Measurements from ENCODE around the gene OTOA.
A peak's percentile ranks its signal among the peaks of the same experiment; 100 is the strongest.
"Not testable (repeated sequence)": the region's sequence is repeated elsewhere in the genome, so short reads cannot be mapped to it uniquely, and the experiment has no call there.

OTOA gene

DNA sequence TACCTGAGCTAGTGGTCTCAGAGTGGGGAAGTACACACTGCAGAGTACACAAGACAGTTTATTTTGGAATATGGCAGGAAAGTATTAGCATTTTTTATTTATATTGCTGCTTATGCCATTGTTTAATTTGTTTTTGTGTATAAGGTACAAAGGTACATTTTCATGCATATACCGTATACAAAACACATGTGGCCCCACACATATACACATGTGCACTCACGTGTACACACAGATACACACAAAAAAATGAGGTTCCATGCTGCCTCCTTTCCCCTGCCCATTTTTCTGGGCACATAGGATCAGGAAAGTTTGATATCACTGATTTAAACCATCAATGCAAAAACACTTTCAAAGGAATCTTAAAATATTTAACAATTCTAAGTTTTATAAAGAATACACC, 24.3 kb upstream of the OTOA start:
- DNase-seq (ENCODE audit: extremely low read depth in 1 of 2, low read depth in 1 of 2) = no peak

DNA sequence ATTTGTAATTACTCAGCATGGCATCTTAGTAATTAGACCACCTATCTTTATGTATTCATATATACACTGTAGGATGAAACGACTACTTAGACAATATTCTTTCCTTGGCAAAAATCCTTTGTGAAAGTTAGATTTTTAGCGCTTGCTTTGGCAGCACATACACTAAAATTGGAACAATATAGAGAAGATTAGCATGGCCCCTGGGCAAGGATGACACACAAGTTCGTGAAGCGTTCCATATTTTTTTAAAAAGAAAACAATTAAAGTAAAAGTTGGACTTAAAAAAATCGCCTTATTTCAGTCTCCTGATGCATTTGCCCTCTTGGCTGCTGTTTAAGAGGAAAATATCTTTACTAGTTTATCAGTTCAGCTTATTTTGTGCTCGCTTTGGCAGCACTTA, 21.9 kb upstream of the OTOA start:
- DNase-seq (ENCODE audit: extremely low read depth in 1 of 2, low read depth in 1 of 2) = no peak

DNA sequence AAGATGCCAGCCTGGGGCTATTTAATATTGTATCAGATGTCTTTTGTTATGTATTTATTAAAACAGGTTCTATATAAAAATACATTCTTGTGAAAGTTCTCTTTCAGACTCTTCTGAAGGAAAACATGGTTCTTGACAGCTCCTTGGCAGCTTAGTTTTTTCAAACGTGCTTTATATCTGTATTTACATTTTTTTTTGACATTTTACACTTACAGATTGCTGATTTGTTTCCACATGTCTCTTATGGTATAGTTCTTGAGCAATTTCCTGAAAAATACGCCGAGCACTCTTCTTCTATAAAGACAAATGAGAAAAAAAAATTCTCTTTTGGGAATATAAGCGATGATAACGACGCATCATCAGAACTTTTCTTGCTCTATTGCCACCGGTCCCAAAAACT, 20.9 kb upstream of the OTOA start:
- no peak for DNase-seq (ENCODE audit: extremely low read depth in 1 of 2, low read depth in 1 of 2)

DNA sequence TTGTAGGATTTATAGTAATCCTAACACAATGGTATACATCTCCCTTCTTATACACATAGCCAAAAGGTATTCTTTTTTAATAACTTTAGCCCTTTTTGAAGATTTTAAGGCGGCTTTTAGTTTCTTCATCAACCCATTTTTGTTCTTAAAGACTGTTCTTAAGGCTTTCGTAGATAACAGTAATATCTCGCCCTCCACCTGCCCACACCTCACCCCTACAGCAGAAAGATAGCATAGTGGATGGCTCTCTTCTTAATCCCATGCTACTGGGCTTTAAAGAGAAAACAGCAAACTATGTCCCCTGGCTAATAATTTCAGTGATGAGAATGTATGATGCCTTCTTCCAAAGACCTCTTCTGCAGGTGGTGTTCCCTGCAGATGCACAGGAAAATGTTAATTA, 20.0 kb upstream of the OTOA start:
- DNase-seq (ENCODE audit: extremely low read depth in 1 of 2, low read depth in 1 of 2) = no peak

DNA sequence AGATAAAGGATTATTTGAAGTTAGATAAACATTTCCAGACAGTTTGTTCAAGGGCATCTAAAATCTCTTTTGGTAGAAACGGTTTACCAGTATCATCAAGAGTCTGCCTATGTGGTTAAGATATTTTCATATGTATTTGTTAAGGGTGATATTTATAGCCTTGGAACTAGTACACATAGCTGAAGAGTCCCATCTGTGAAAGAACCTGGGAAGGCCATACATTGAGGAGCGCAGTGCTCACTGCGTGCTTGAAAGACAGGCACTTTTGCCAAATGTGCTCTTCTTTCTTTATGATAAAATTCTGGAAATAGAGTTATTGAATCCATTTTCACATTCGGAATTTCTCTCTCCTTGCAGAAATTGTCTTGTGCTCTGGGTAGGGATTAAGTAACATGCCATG, 19.1 kb upstream of the OTOA start:
- no peak for DNase-seq (ENCODE audit: extremely low read depth in 1 of 2, low read depth in 1 of 2)

DNA sequence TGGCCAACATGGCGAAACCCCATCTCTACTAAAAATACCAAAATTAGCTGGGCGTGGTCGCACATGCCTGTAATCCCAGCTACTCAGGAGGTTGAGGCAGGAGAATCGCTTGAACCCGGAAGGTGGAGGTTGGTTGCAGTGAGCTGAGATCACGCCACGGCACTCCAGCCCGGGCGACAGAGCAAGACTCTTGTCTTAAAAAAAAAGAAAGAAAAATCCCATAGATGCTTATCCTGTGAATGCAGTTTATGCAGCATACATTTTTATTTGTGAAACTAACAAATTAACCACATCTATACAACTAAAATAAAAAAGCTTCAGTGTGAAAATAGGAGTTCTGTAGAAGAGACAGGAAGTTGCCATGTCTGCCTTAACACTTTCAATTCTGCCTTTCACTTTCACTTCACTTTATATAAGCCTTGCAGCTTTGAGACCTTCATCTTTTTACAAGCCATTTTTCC, 18.5 kb upstream of the OTOA start:
- DNase-seq (ENCODE audit: extremely low read depth in 1 of 2, low read depth in 1 of 2) = no peak

DNA sequence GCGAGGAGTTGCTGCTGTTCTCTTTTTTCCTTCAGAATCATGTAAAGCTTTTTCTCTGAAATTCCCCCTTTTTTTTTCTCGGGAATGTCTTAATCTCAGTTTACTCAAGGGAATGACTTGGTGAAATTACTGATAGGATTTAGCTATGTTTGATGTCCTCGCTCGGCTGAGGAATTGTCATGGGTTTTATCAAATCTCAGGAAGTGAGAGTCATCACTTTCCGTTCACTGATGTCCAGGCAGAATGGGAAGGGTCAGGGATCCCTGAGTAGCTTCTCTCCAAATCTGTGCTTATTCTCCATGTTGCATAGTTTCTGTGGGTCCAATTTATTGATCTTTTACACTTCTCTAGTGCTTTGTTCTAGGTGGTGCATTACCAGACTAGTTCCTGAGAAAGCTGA, 17.7 kb upstream of the OTOA start:
- no peak for DNase-seq (ENCODE audit: extremely low read depth in 1 of 2, low read depth in 1 of 2)

DNA sequence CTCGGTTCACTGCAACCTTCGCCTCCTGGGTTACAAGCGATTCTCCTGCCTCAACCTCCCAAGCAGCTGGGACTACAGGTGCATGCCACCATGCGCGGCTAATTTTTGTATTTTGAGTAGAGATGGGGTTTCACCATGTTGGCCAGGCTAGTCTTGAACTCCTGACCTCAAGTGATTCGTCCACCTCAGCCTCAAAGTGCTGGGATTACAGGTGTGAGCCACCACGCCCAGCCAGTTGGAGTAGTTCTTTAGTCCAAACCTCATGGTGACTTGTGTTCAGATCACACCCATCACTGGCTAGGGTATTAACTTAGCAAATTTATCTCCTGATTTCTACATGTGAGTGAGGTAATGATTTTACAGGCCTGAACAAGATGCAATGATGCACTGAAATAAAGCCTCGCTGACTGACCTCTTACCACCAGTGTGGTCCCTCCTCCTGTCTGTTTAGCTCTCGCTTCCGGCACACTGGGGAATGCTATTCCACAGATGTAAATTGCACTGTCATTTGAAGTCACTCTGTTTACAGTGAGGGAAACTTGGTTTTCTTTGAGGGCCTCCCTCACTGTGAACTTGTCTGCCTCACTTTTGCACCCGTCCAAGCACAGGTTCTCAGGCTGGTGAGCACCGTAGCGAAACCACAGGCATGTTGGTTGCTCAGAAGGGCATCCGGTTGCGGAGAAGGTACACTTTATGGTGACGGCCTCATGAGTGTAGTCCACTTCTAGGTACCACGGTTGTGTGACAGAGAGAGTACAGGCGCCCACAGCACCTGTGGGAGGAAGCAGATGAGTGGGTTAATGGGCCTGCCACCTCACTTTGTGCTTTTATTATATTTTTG, 16.8 kb upstream of the OTOA start:
- DNase-seq (ENCODE audit: extremely low read depth in 1 of 2, low read depth in 1 of 2) = peak; percentile 35 to 41

DNA sequence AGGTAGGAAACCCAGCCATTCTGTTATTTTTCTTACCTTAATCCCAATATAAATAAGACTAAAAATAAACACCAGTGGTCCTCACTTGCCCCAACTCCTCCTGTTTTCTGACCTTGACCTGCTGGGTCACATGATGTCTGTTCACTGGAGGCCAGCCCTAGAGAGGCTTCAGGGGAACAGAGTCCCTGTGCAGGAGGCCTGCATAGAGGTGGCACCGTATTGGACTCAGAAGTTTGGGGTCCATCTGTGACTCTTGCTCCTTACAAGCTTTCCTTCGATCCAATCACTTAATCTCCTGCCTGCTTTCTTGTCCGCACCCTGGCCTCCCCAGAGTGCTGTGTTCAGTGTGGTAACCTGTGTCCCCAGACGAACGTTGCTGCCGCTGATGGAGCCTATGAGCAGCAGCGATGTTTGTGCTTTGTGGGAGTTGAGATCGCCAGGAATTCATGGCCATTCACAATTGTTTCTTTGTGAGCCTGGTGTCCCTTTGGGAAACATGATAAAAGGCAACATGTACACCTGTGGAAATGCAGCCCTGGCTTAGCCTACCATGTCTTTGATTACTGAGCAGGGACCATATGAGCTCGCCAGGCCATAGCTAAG, 16.1 kb upstream of the OTOA start:
- no peak for DNase-seq (ENCODE audit: extremely low read depth in 1 of 2, low read depth in 1 of 2)

DNA sequence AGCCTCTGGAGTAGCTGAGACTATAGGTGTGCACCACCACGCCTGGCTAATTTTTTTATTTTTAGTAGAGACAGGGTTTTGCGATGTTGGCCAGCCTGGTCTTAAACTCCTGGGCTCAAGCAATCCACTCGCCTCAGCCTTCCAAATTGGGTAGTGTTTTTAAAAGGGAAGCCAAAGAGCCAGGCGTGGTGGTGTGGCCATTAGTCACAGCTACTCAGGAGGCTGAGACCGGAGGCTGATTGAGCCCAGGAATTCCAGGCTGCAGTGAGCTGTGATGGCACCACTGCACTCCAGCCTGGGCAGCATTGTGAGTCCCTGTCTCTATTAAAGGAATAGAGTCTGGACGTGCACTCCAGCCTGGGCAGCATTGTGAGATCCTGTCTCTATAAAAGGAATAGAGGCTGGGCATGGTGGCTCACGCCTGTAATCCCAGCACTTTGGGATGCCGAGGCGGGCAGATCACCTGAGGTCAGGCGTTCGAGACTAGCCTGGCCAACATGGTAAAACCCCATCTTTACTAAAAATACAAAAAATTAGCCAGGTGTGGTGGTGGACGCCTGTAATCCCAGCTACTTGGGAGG, 13.9 kb upstream of the OTOA start:
- not testable (repeated sequence) for DNase-seq (ENCODE audit: extremely low read depth in 1 of 2, low read depth in 1 of 2)

DNA sequence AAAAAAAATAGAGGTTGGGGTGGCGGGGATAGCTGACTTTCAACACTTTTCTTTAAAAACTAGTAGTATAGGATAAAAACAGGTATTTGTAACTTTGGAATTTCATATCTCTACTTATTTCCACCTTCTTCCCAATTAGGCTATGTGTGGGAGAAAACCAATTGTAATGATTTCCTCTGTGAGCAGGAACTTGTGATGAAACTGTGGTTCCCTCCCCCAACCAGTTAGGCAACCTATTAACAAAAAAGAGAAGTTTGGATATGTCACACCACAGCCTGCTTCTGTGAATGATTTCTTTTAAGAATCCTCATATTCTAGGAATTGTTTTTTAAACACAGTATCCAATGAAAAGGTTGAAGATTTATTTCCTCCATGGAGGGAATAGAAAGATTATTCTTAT, 13.2 kb upstream of the OTOA start:
- no peak for DNase-seq (ENCODE audit: extremely low read depth in 1 of 2, low read depth in 1 of 2)

DNA sequence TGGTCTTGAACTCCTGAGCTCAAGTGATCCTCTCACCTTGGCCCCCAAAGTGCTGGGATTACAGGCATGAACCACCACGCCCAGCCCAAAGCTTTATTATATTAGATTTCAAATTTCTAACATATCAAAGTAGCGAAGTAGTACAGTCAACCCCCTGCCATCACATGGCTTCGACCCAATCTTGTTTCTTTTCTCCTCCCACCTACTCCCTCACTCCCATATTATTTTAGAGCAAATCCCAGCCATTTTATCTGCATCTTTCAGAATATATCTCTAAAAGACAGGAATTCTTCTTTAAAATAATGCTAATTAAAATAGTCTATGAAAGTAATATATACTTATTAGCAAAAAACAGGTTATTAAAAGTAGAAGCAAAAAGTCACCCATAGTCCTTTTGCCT, 12.3 kb upstream of the OTOA start:
- no peak for DNase-seq (ENCODE audit: extremely low read depth in 1 of 2, low read depth in 1 of 2)

DNA sequence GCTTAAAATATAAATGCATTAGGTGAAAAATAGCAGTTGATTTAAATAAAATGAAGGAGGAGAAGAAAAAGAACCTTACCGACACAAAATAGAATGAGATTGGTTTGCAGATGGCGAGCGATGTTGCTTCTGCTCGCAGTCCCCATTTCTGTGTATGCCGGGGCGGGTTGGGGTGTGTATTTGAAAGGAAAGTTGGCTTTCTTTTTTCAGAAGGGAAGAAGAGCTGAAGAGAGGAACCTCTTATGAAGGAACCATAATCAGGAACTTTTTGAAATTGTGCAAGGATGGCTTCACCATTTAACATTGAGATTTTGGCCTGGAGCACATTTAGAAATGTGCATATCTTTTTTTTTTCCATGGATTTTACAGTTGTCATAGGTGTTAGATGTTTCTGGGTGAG, 11.3 kb upstream of the OTOA start, which contains the start of gene IGSF6:
Gene IGSF6 (minus strand): TSS at position 156 of the 400 bp plus-strand sequence. CDS start 10 bp downstream, at position 146.
- DNase-seq (ENCODE audit: extremely low read depth in 1 of 2, low read depth in 1 of 2) = no peak

DNA sequence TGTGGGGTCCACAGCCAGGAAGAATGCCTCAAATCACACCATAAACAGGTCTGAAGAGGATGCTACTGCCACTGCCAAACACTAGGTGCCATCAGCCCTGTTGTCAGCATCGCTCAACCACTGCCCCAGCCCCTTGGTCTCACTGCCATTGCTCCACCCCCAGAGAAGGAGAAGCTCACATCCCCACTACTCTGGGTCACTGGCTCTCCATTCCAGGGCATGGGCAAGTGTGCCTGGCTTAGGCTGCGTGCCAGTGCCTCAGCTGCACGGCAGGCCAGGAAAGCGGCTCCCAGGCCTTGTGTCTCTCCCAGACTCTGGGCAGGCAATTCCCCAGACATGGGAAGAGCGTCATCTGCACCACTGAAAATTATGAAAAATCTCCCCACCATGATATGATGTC, 10.2 kb upstream of the OTOA start:
- DNase-seq (ENCODE audit: extremely low read depth in 1 of 2, low read depth in 1 of 2) = no peak

DNA sequence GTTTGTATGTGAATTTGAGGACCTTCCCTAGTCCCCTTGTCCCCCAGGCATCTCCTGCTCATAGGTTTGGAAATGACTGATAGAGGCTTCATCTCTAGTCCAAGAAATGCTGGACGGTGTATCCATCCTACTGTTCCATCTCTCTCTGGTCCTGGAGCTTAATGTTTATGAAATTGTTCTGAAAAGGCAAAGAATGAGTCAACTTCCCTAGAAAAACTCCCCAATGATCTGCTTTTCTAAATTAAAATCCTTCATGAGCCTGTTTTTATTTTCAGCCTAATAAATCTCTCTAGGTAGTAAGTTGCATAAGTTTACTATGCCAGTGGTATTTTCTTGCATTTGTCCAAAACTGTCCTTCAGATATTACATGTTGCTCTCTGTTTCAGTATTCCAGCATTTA, 9.3 kb upstream of the OTOA start:
- no peak for DNase-seq (ENCODE audit: extremely low read depth in 1 of 2, low read depth in 1 of 2)

DNA sequence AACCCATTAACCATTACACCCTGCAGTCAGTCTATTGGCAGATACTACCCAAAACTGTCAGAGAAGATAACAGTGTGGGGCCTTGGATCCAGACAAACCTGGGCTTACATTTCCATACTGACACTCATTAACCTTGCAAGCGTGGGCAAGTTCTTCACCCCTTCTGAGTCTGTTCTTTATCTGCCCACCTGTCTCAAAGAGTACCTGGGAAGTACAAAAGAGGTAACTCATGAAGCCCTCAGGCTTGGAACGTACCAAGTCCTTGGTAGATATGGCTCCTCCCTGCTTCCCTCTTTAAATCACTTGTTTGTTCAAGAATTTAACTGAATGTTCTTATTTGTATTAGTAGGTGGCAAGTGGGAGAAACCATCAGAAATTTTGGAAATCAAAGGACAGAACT, 8.9 kb upstream of the OTOA start:
- no peak for DNase-seq (ENCODE audit: extremely low read depth in 1 of 2, low read depth in 1 of 2)

DNA sequence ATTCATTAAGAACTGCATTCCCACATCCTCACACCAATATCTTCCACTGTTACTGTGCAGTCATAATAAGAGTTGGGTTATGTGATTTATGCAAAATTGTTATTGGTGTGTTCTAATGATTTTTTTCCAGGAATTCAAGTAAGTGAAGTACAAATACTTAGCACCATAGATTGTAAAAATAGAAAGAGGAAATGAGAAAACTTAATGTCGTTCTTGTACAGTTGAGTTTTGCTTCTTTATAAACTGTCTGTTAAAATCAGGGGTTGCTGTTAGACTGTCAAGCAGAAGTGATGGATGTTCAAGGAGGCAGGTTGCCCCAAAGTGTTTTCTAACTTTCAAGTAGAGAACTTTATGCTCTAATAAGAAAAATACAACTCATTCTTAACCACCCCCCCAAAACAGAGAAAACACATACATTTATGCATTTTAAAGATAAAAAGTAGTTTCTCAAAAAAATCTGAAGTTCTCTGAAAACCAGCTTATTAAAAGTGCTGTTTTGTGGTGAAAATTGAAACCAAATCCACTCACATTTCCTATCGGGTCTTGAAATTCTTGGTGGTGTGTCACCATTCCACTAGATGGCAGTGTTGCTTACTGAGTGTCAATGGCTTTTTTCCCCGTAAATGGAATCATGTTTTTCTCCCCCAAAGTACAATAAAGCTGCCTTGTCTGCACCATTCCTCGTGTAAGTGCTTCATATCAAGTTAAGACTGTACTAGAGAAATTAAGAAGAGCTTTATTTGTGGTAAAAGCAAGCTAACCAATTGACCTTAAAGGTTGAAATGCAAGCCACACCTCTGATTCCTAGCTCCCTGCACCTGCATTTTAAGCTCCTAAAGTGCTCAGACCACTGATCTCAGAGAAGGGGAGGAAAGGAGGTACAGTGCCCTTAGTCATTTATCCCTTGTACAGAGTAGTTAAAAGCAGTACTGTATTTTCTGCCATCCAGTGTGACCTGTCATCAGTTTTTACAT, 6.7 kb upstream of the OTOA start:
- DNase-seq (ENCODE audit: extremely low read depth in 1 of 2, low read depth in 1 of 2) = no peak

DNA sequence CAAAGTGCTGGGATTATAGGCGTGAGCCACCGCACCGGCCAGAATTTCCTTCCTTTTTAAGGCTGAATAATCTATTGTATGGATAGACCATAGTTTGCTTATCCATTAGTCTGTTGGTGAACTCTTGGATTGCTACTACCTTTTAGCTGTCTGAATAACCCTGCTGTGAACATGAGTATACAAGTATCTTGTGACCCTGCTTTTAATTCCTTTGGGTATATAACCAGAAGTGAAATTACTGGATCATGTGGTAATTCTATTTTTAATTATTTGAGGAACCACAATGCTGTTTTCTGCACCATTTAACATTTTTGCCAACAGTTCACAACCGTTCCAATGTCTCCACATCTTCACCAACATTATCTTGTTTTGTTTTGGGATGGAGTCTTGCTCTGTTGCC, 4.6 kb upstream of the OTOA start:
- DNase-seq (ENCODE audit: extremely low read depth in 1 of 2, low read depth in 1 of 2) = no peak

DNA sequence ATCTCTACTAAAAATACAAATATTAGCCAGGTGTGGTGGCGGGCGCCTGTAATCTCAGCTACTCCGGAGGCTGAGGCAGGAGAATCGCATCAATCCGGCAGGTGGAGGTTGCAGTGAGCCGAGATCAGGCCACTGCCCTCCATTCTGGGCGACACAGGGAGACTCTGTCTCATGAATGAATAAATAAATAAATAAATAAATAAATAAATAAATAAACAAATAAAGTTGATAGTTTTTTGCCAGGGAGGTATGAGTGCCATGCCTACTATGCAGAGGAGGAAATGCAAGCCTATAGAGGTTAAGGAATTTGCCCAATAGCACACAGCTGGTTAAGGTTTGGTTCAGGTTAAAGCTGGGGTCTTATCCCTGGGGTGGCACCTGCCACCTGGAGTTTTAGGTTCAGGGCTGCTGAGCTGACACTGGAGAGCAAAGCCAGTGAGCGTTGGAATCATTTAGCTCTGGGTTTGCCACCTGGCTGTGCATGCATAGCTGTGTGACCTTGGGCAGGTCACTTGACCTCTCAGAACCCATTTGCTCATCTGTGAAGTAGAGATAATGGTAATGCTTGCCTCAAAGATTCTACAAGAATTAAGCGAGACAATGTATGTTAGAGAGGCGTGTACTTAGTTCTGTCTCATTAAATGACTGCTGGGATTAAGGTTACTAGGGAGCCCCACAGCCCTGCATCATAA, 1.2 kb downstream of the OTOA start:
- no peak for DNase-seq (ENCODE audit: extremely low read depth in 1 of 2, low read depth in 1 of 2)

DNA sequence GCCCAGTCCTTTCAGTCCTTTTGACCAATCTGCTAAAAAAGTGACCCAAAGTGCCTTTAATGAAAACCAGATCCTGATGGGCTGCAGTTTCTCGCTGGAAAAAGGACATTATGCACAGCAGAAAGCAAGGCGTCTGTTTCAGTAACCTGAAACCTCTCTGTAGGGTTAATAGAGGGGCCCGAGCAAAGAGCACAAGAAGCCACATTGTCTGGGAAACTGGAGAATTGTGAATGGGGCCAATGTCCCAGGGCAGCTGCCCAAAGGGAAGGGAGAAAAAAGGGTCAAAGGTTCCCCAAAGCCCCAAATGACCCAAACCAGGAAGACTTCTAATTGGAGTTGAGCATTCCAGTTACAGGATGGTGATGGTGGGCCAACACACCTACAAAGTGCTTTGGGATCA, 3.0 kb downstream of the OTOA start:
- no peak for DNase-seq (ENCODE audit: extremely low read depth in 1 of 2, low read depth in 1 of 2)

Data from activated CD8-positive, alpha-beta memory T cell treated with anti-CD3 and anti-CD28 coated beads for 1 hour (primary cell).